ENCODE data around the gene LRRC58. TPM values are rescaled to one million over a fixed set of nuclear protein-coding genes. Genes with fewer than 3 reads are reported as not detected.
"Not testable (repeated sequence)": the region's sequence is repeated elsewhere in the genome, so short reads cannot be mapped to it uniquely, and the experiment has no call there.

The LRRC58 gene
- total RNA-seq, 2 donors from 2014 or later, result 20.2 to 21.8 TPM

- WGBS, 2 donors, result 64 to 80% methylated on average over 4 of the region's 4 CpGs
- no peaks in the 10 kb centered on the region for H3K36me3 ChIP-seq (replicated peaks in 1 of 2; ENCODE audit: insufficient read depth in 1 of 2, low read depth in 2 of 2)
- intact Hi-C loops (cut with DNase I), result no loop called here
- TF ChIP-seq POLR2A (IDR thresholded peaks at IDR 0.05) (no peak), CTCF (IDR thresholded peaks at IDR 0.05) (no peak)
- H3K4me1 ChIP-seq, result no peaks in the 10 kb centered on the region
- no peak overlapping the region for H3K27ac ChIP-seq
- no peak overlapping the region for H3K4me3 ChIP-seq
- no peak for ATAC-seq
- no peaks in the 10 kb centered on the region for H3K9me3 ChIP-seq
- no peaks in the 10 kb centered on the region for H3K27me3 ChIP-seq
- no peak for DNase-seq
Observed at GRCh38 chr3:120393243-120393642, 44.1 kb upstream of the LRRC58 start.

- Histone ChIP-seq H3K4me3 (no peak overlapping the region), H3K27me3 (no peaks in the 10 kb centered on the region), H3K9me3 (no peaks in the 10 kb centered on the region), H3K4me1 (no peaks in the 10 kb centered on the region), H3K36me3 (replicated peaks in 1 of 2; ENCODE audit: insufficient read depth in 1 of 2, low read depth in 2 of 2) (no peaks in the 10 kb centered on the region), H3K27ac (no peak overlapping the region)
- 42 to 46% methylated on average over 2 of the region's 2 CpGs for WGBS, 2 donors
- intact Hi-C loops (cut with DNase I), result no loop called here
- no peak for TF ChIP-seq CTCF (IDR thresholded peaks at IDR 0.05)
- no peak for TF ChIP-seq POLR2A (IDR thresholded peaks at IDR 0.05)
- ATAC-seq, result no peak
- DNase-seq, result no peak
Observed at GRCh38 chr3:120382941-120383447, 33.8 kb upstream of the LRRC58 start.

- intact Hi-C loops (cut with DNase I), result no loop called here
- H3K27ac ChIP-seq, result no peak overlapping the region
- H3K4me3 ChIP-seq, result no peak overlapping the region
- WGBS, 2 donors, result 73 to 84% methylated on average over 2 of the region's 2 CpGs
- no peak for TF ChIP-seq POLR2A (IDR thresholded peaks at IDR 0.05)
- TF ChIP-seq CTCF (IDR thresholded peaks at IDR 0.05), result no peak
- H3K9me3 ChIP-seq, result no peaks in the 10 kb centered on the region
- DNase-seq (no peak), ATAC-seq (no peak)
- no peaks in the 10 kb centered on the region for H3K4me1 ChIP-seq
- H3K27me3 ChIP-seq, result no peaks in the 10 kb centered on the region
- no peaks in the 10 kb centered on the region for H3K36me3 ChIP-seq (replicated peaks in 1 of 2; ENCODE audit: insufficient read depth in 1 of 2, low read depth in 2 of 2)
Observed at GRCh38 chr3:120381503-120381902, 32.3 kb upstream of the LRRC58 start.

- 41 to 68% methylated on average over 5 to 8 of the region's 12 CpGs for WGBS, 2 donors
- not testable (repeated sequence) for DNase-seq
Observed at GRCh38 chr3:120377948-120378347, 28.8 kb upstream of the LRRC58 start.

GRCh38 chr3:120370463-120370862, 21.3 kb upstream of the LRRC58 start:
- TF ChIP-seq POLR2A (IDR thresholded peaks at IDR 0.05) (no peak), CTCF (IDR thresholded peaks at IDR 0.05) (no peak)
- no peak for ATAC-seq
- intact Hi-C loops (cut with DNase I), result no loop called here
- H3K4me1 ChIP-seq, result no peaks in the 10 kb centered on the region
- H3K36me3 ChIP-seq (replicated peaks in 1 of 2; ENCODE audit: insufficient read depth in 1 of 2, low read depth in 2 of 2), result no peaks in the 10 kb centered on the region
- H3K9me3 ChIP-seq, result no peaks in the 10 kb centered on the region
- H3K27me3 ChIP-seq, result no peaks in the 10 kb centered on the region
- no peak overlapping the region for H3K4me3 ChIP-seq
- no peak for DNase-seq
- no peak overlapping the region for H3K27ac ChIP-seq

More at GRCh38 chr3:120377948-120378347, 28.8 kb upstream of the LRRC58 start:
- H3K4me3 ChIP-seq; ATAC-seq; H3K4me1 ChIP-seq; H3K9me3 ChIP-seq; H3K36me3 ChIP-seq (replicated peaks in 1 of 2; ENCODE audit: insufficient read depth in 1 of 2, low read depth in 2 of 2); intact Hi-C loops (cut with DNase I); H3K27me3 ChIP-seq; H3K27ac ChIP-seq: not testable (repeated sequence)
